AG04449 (cell line): Measurements from ENCODE around the gene FRYL.

ENCODE experiments used
- CTCF ChIA-PET: fragments of 350-600 bp; formaldehyde crosslinking; extraction: SDS; loops from one replicate; lab custom pipeline; 2021; ENCODE audit warnings: antibody characterized with exemption; lab: Yijun Ruan, JAX
- POLR2A ChIA-PET: fragments of 400-600, 350-600 bp; formaldehyde crosslinking; extraction: SDS; loops from one replicate; lab custom pipeline; 2020; ENCODE audit warnings: antibody characterized with exemption, inconsistent platforms; lab: Yijun Ruan, JAX
- DNase-seq: peaks from one replicate; pipeline ENCODE4 v3.0.0-alpha.2; 2010; ENCODE audit warnings: low read depth, low spot score
- H3K4me3 ChIP-seq: 2 replicates; pipeline ENCODE4 v1.5.1; 2011; ENCODE audit warnings: low read depth, mild to moderate bottlenecking, control low read depth, low read length
- CTCF ChIP-seq: IDR thresholded peaks from one replicate; pipeline ENCODE4 v1.5.1; 2011; ENCODE audit warnings: mild to moderate bottlenecking, moderate library complexity, low read length, control low read depth, inconsistent platforms; ENCODE audit not compliant: insufficient read depth; ENCODE audit errors: missing control alignments

Gene FRYL

GRCh38 chr4:48778431-48779094 lies 1.5 kb downstream of the FRYL start:
- ChIA-PET POLR2A (interaction anchor here (0.6 to 1.1 kb wide), 3 partner anchors 47 to 206 kb away, joined by 3 read pairs; no protein-coding TSS in a partner anchor), CTCF (interaction anchor here (0.7 to 1.2 kb wide), 4 partner anchors 9 to 203 kb away, joined by 3 to 6 read pairs (median 4); no protein-coding TSS in a partner anchor)
- TF ChIP-seq CTCF: no peak
- DNase-seq: peak; percentile 26
- peak overlapping the region; percentile 83 for H3K4me3 ChIP-seq

- no peak for DNase-seq
- H3K4me3 ChIP-seq: peak overlapping the region; percentile 18; the same call in 1 of the 2 replicates
- CTCF ChIA-PET: no interaction called here
- no peak for TF ChIP-seq CTCF
- POLR2A ChIA-PET: no interaction called here
These were observed 2.3 kb downstream of the FRYL start for GRCh38 chr4:48777739-48778138.

- ChIA-PET CTCF (interaction anchor here (0.9 to 1.6 kb wide), 4 partner anchors 12 to 205 kb away, joined by 3 to 4 read pairs (median 3); no protein-coding TSS in a partner anchor), POLR2A (no interaction called here)
- H3K4me3 ChIP-seq: no peak overlapping the region
- no peak for TF ChIP-seq CTCF
- DNase-seq: no peak
These were observed 5.0 kb downstream of the FRYL start for GRCh38 chr4:48774760-48775710.

GRCh38 chr4:48772556-48772955 lies 7.5 kb downstream of the FRYL start:
- ChIA-PET POLR2A (no interaction called here), CTCF (no interaction called here)
- no peak for DNase-seq
- H3K4me3 ChIP-seq: no peak overlapping the region
- no peak for TF ChIP-seq CTCF

GRCh38 chr4:48767055-48767929 lies 12.8 kb downstream of the FRYL start:
- no peak overlapping the region for H3K4me3 ChIP-seq
- POLR2A ChIA-PET: no interaction called here
- no peak for TF ChIP-seq CTCF
- no peak for DNase-seq
- CTCF ChIA-PET: interaction anchor here (1.4 kb wide), 1 partner anchor 12 kb away, joined by 5 read pairs; no protein-coding TSS in a partner anchor
